Vagina (tissue), 2 donors: ENCODE data around the gene C10orf62. TPM values are rescaled to one million over a fixed set of nuclear protein-coding genes. Genes with fewer than 3 reads are reported as not detected.
"Not testable (repeated sequence)": the region's sequence is repeated elsewhere in the genome, so short reads cannot be mapped to it uniquely, and the experiment has no call there.

Experiments used
- DNase-seq, 2 donors: peaks; one replicate each; pipeline ENCODE4 v3.0.0-alpha.2; 2017; ENCODE audit errors: extremely low spot score in 2 of 2
- H3K27ac ChIP-seq: fragments of 200-600 bp; sonication (generic); one replicate; pipeline ENCODE4 v1.5.1; 2019
- H3K27me3 ChIP-seq: fragments of 200-600 bp; sonication (generic); one replicate; pipeline ENCODE4 v1.5.1; 2019
- H3K36me3 ChIP-seq, 2 donors: fragments of 200-600 bp; sonication (generic); one replicate each; pipeline ENCODE4 v1.5.1; 2017 to 2019
- H3K4me1 ChIP-seq: fragments of 200-600 bp; sonication (generic); one replicate; pipeline ENCODE4 v1.5.1; 2019
- H3K4me3 ChIP-seq, 2 donors: fragments of 200-600 bp; sonication (generic); 1 replicate in 1 of 2; 2 replicates in 1 of 2; pipeline ENCODE4 v1.5.1; 2016 to 2019
- H3K9me3 ChIP-seq: fragments of 200-600 bp; sonication (generic); one replicate; pipeline ENCODE4 v1.5.1; 2019
- CTCF ChIP-seq, 3 experiments: fragments of 450-650 bp in 2 of 3; fragments of 200-600 bp in 1 of 3; sonication (generic) in 1 of 3; IDR thresholded peaks; one replicate each; pipeline ENCODE4 v1.5.1; 2017 to 2019; ENCODE audit warnings: antibody characterized with exemption in 3 of 3, mild to moderate bottlenecking in 2 of 3, moderate library complexity in 2 of 3
- POLR2A ChIP-seq, 2 donors: fragments of 450-650 bp; IDR thresholded peaks; one replicate each; pipeline ENCODE4 v1.6.1; 2017; ENCODE audit warnings: antibody characterized with exemption in 2 of 2, mild to moderate bottlenecking in 2 of 2, moderate library complexity in 2 of 2
- POLR2AphosphoS5 ChIP-seq, 2 donors: sonication (generic); formaldehyde crosslinking; IDR thresholded peaks; one replicate each; pipeline ENCODE4 v1.9.0; 2017; ENCODE audit warnings: antibody characterized with exemption in 2 of 2, mild to moderate bottlenecking in 2 of 2, low read depth in 1 of 2; ENCODE audit not compliant: insufficient read depth in 1 of 2
- intact Hi-C: fragments of 100-400 bp; cut with DNase I; formaldehyde crosslinking; loops from one replicate; pipeline ENCODE4 v1.15.1; 2023
- total RNA-seq: library from RNA; depleted of rRNA; stranded (reverse); fragments of >200 nt; gene quantifications from one replicate; pipeline ENCODE4 v1.2.3, GENCODE V29; 2016

Gene C10orf62
- total RNA-seq, 1 donor from 2014 or later, result not detected

- H3K27ac ChIP-seq, intact Hi-C loops, DNase-seq, H3K4me1 ChIP-seq, H3K9me3 ChIP-seq, H3K36me3 ChIP-seq, H3K27me3 ChIP-seq, H3K4me3 ChIP-seq: not testable (repeated sequence)
Observed at GRCh38 chr10:97561386-97562077, 28.0 kb upstream of the C10orf62 start.

GRCh38 chr10:97562329-97562728 lies 27.2 kb upstream of the C10orf62 start:
- H3K4me1 ChIP-seq, DNase-seq, H3K27me3 ChIP-seq, H3K36me3 ChIP-seq, intact Hi-C loops, H3K4me3 ChIP-seq, H3K9me3 ChIP-seq, H3K27ac ChIP-seq: not testable (repeated sequence)

- Histone ChIP-seq H3K36me3 (peaks cover 0 to 6% of the 10 kb centered on the region in 2 donors), H3K4me1 (no peaks in the 10 kb centered on the region), H3K4me3 (no peak overlapping the region), H3K9me3 (no peaks in the 10 kb centered on the region), H3K27me3 (no peaks in the 10 kb centered on the region), H3K27ac (no peak overlapping the region)
- TF ChIP-seq CTCF (IDR thresholded peaks at IDR 0.05) (no peak), POLR2A (IDR thresholded peaks at IDR 0.05) (no peak), POLR2AphosphoS5 (IDR thresholded peaks at IDR 0.05; ENCODE audit: insufficient read depth in 1 of 2, low read depth in 1 of 2) (no peak)
- no peak for DNase-seq
- intact Hi-C loops, result no loop called here
Observed at GRCh38 chr10:97563337-97563736, 26.2 kb upstream of the C10orf62 start.

- DNase-seq, result no peak
- intact Hi-C loops, result no loop called here
Observed at GRCh38 chr10:97564776-97565175, 24.7 kb upstream of the C10orf62 start.

GRCh38 chr10:97566336-97566996 lies 23.1 kb upstream of the C10orf62 start:
- no peaks in the 10 kb centered on the region for H3K9me3 ChIP-seq
- H3K36me3 ChIP-seq, result peaks cover 0 to 25% of the 10 kb centered on the region in 2 donors
- no peaks in the 10 kb centered on the region for H3K27me3 ChIP-seq
- no peak for DNase-seq
- no peak overlapping the region for H3K4me3 ChIP-seq
- H3K27ac ChIP-seq, result no peak overlapping the region
- TF ChIP-seq POLR2A (IDR thresholded peaks at IDR 0.05) (no peak), POLR2AphosphoS5 (IDR thresholded peaks at IDR 0.05; ENCODE audit: insufficient read depth in 1 of 2, low read depth in 1 of 2) (no peak), CTCF (IDR thresholded peaks at IDR 0.05) (no peak)
- peaks cover 17% of the 10 kb centered on the region for H3K4me1 ChIP-seq
- intact Hi-C loops, result no loop called here

More at GRCh38 chr10:97564776-97565175, 24.7 kb upstream of the C10orf62 start:
- Histone ChIP-seq H3K4me1 (peaks cover under 1% of the 10 kb centered on the region), H3K36me3 (peaks cover 0 to 18% of the 10 kb centered on the region in 2 donors), H3K27me3 (no peaks in the 10 kb centered on the region), H3K27ac (no peak overlapping the region), H3K4me3 (no peak overlapping the region), H3K9me3 (no peaks in the 10 kb centered on the region)
- TF ChIP-seq POLR2AphosphoS5 (IDR thresholded peaks at IDR 0.05; ENCODE audit: insufficient read depth in 1 of 2, low read depth in 1 of 2), result no peak

- no peak overlapping the region for H3K27ac ChIP-seq
- no peak for DNase-seq
- TF ChIP-seq POLR2A (IDR thresholded peaks at IDR 0.05), result no peak
- no peak for TF ChIP-seq POLR2AphosphoS5 (IDR thresholded peaks at IDR 0.05; ENCODE audit: insufficient read depth in 1 of 2, low read depth in 1 of 2)
- TF ChIP-seq CTCF (IDR thresholded peaks at IDR 0.05), result no peak
- peaks cover 0 to 25% of the 10 kb centered on the region in 2 donors for H3K36me3 ChIP-seq
- no peaks in the 10 kb centered on the region for H3K27me3 ChIP-seq
- H3K4me3 ChIP-seq, result no peak overlapping the region
- no peaks in the 10 kb centered on the region for H3K9me3 ChIP-seq
- H3K4me1 ChIP-seq, result peaks cover 29% of the 10 kb centered on the region
- intact Hi-C loops, result no loop called here
Observed at GRCh38 chr10:97567891-97568290, 21.6 kb upstream of the C10orf62 start.
